Gastrocnemius medialis (tissue), 4 donors: ENCODE data around the gene ATP6V1F. TPM values are rescaled to one million over a fixed set of nuclear protein-coding genes. Genes with fewer than 3 reads are reported as not detected.

Experiments
- ATAC-seq, 2 donors: fragments of 150-250 bp; one replicate each; pipeline ENCODE4 v1.9.1; 2016
- DNase-seq, 2 donors: peaks; one replicate each; pipeline ENCODE4 v3.0.0-alpha.2; 2019
- H3K27ac ChIP-seq, 4 donors: fragments of 200-600 bp; sonication (generic); 1 replicate in 1 of 4; 2 replicates in 3 of 4; pipeline ENCODE4 v1.5.1; 2016 to 2018; ENCODE audit warnings: mild to moderate bottlenecking in 2 of 4, moderate library complexity in 1 of 4
- H3K27me3 ChIP-seq, 3 donors: fragments of 200-600 bp; sonication (generic) in 2 of 3; 1 replicate in 1 of 3; 2 replicates in 2 of 3; pipeline versions ENCODE4 v1.5.1 to v1.6.0; 2016 to 2019; ENCODE audit warnings: mild to moderate bottlenecking in 1 of 3, moderate library complexity in 1 of 3
- H3K36me3 ChIP-seq, 2 donors: fragments of 200-600 bp; sonication (generic) in 1 of 2; one replicate each; pipeline ENCODE4 v1.5.1; 2017 to 2018
- H3K4me1 ChIP-seq, 2 donors: fragments of 200-600 bp; sonication (generic) in 1 of 2; one replicate each; pipeline ENCODE4 v1.5.1; 2016 to 2017; ENCODE audit warnings: mild to moderate bottlenecking in 2 of 2
- H3K4me3 ChIP-seq, 4 donors: fragments of 200-600 bp; sonication (generic) in 3 of 4; 1 replicate in 1 of 4; 2 replicates in 3 of 4; pipeline ENCODE4 v1.5.1; 2016 to 2019; ENCODE audit warnings: mild to moderate bottlenecking in 2 of 4
- H3K9me3 ChIP-seq, 3 donors: fragments of 200-600 bp; sonication (generic) in 2 of 3; 1 replicate in 1 of 3; 2 replicates in 2 of 3; pipeline ENCODE4 v1.5.1; 2016 to 2019
- CTCF ChIP-seq, 5 experiments: fragments of 450-650 bp in 3 of 5; fragments of 200-600 bp in 2 of 5; sonication (generic) in 2 of 5; IDR thresholded peaks in 4 of 5; conservative IDR thresholded peaks in 1 of 5; 1 replicate in 4 of 5; 2 replicates in 1 of 5; pipeline ENCODE4 v1.5.1; 2016 to 2019; ENCODE audit warnings: antibody characterized with exemption in 5 of 5, mild to moderate bottlenecking in 3 of 5, moderate library complexity in 3 of 5
- POLR2A ChIP-seq, 2 donors: fragments of 450-650 bp; IDR thresholded peaks; one replicate each; pipeline ENCODE4 v1.6.1; 2017; ENCODE audit warnings: antibody characterized with exemption in 2 of 2, mild to moderate bottlenecking in 2 of 2, moderate library complexity in 2 of 2
- in situ Hi-C, 4 donors: fragments of 200-750 bp; cut with MboI; loops; one replicate each; pipeline versions ENCODE4 v1.15.0 to v1.8.0; 2017; ENCODE audit warnings: low sequenced_read_pairs in 4 of 4
- intact Hi-C: fragments of 100-400 bp; cut with DNase I; formaldehyde crosslinking; loops from one replicate; pipeline ENCODE4 v1.15.1; 2023; ENCODE audit warnings: low total_unique reads
- total RNA-seq, 4 donors: library from RNA; depleted of rRNA; stranded (reverse); fragments of >200 nt; gene quantifications; one replicate each; pipeline versions ENCODE4 v1.1.0 to v1.2.3, GENCODE V29; 2016

Gene ATP6V1F
- total RNA-seq, 4 donors from 2014 or later = 79.3 to 99.2 (median 82.3) TPM

- TF ChIP-seq POLR2A (IDR thresholded peaks at IDR 0.05) (no peak), CTCF (IDR thresholded peaks at IDR 0.05 in 4 of 5, conservative IDR thresholded peaks at IDR 0.05 in 1 of 5) (no peak)
- ATAC-seq (no peak), DNase-seq (no peak)
- Histone ChIP-seq H3K27ac (no peak overlapping the region), H3K9me3 (no peaks in the 10 kb centered on the region), H3K4me3 (no peak overlapping the region), H3K4me1 (no peaks in the 10 kb centered on the region), H3K36me3 (no peaks in the 10 kb centered on the region), H3K27me3 (peaks cover 10 to 15% (median 13%) of the 10 kb centered on the region in 3 donors)
- in situ Hi-C loops = loop anchor here (25.0 kb wide), 3 partner anchors 105 to 430 kb away; partner anchors contain the start of genes HILPDA (in 2 of the 4), CCDC136 (in 1 of the 4) and OPN1SW (in 1 of the 4)
- intact Hi-C loops = no loop called here
Measured at GRCh38 chr7:128892521-128893250, 30.0 kb downstream of the ATP6V1F start.

- no peak for DNase-seq
Measured at GRCh38 chr7:128893251-128894100, 30.8 kb downstream of the ATP6V1F start.

GRCh38 chr7:128894101-128894440 is 31.4 kb downstream of the ATP6V1F start:
- DNase-seq (no peak), ATAC-seq (no peak)
- intact Hi-C loops (no loop called here), in situ Hi-C loops (loop anchor here (25.0 kb wide), 3 partner anchors 107 to 432 kb away; partner anchors contain the start of genes HILPDA (in 2 of the 4), CCDC136 (in 1 of the 4) and OPN1SW (in 1 of the 4))
- Histone ChIP-seq H3K4me1 (no peaks in the 10 kb centered on the region), H3K9me3 (no peaks in the 10 kb centered on the region), H3K27ac (no peak overlapping the region), H3K27me3 (peaks cover 10 to 15% (median 13%) of the 10 kb centered on the region in 3 donors), H3K36me3 (no peaks in the 10 kb centered on the region), H3K4me3 (no peak overlapping the region)
- TF ChIP-seq CTCF (IDR thresholded peaks at IDR 0.05 in 4 of 5, conservative IDR thresholded peaks at IDR 0.05 in 1 of 5) = no peak
- TF ChIP-seq POLR2A (IDR thresholded peaks at IDR 0.05) = no peak

More at GRCh38 chr7:128893251-128894100, 30.8 kb downstream of the ATP6V1F start:
- in situ Hi-C loops (loop anchor here (25.0 kb wide), 3 partner anchors 106 to 431 kb away; partner anchors contain the start of genes HILPDA (in 2 of the 4), CCDC136 (in 1 of the 4) and OPN1SW (in 1 of the 4)), intact Hi-C loops (no loop called here)
- H3K27me3 ChIP-seq = peaks cover 10 to 15% (median 13%) of the 10 kb centered on the region in 3 donors
- ATAC-seq = no peak
- TF ChIP-seq POLR2A (IDR thresholded peaks at IDR 0.05) (no peak), CTCF (IDR thresholded peaks at IDR 0.05 in 4 of 5, conservative IDR thresholded peaks at IDR 0.05 in 1 of 5) (no peak)
- no peaks in the 10 kb centered on the region for H3K4me1 ChIP-seq
- H3K36me3 ChIP-seq = no peaks in the 10 kb centered on the region
- H3K9me3 ChIP-seq = no peaks in the 10 kb centered on the region
- H3K4me3 ChIP-seq = no peak overlapping the region
- H3K27ac ChIP-seq = no peak overlapping the region

GRCh38 chr7:128895320-128895719 is 32.7 kb downstream of the ATP6V1F start:
- Histone ChIP-seq H3K4me1 (no peaks in the 10 kb centered on the region), H3K9me3 (no peaks in the 10 kb centered on the region), H3K27me3 (peaks cover 6 to 11% (median 9%) of the 10 kb centered on the region in 3 donors), H3K36me3 (no peaks in the 10 kb centered on the region), H3K4me3 (no peak overlapping the region), H3K27ac (no peak overlapping the region)
- DNase-seq = no peak
- ATAC-seq = no peak
- intact Hi-C loops (no loop called here), in situ Hi-C loops (loop anchor here (25.0 kb wide), 3 partner anchors 108 to 433 kb away; partner anchors contain the start of genes HILPDA (in 2 of the 4), CCDC136 (in 1 of the 4) and OPN1SW (in 1 of the 4))
- TF ChIP-seq CTCF (IDR thresholded peaks at IDR 0.05 in 4 of 5, conservative IDR thresholded peaks at IDR 0.05 in 1 of 5) (no peak), POLR2A (IDR thresholded peaks at IDR 0.05) (no peak)
